ENCODE measurements around the gene VDR.

Gene VDR

GRCh38 chr12:47930634-47931033 is 25.8 kb upstream of the VDR start:
- no peak for DNase-seq

GRCh38 chr12:47927346-47927745 is 22.6 kb upstream of the VDR start:
- no peak for DNase-seq

- DNase-seq = no peak
Observed at GRCh38 chr12:47921907-47922306, 17.1 kb upstream of the VDR start.

GRCh38 chr12:47920913-47921312 is 16.1 kb upstream of the VDR start:
- DNase-seq = no peak

- no peak for DNase-seq
Observed at GRCh38 chr12:47913081-47913480, 8.3 kb upstream of the VDR start.

GRCh38 chr12:47912556-47912955 is 7.8 kb upstream of the VDR start:
- no peak for DNase-seq

- no peak for DNase-seq
Observed at GRCh38 chr12:47910981-47911380, 6.2 kb upstream of the VDR start.

- no peak for DNase-seq
Observed at GRCh38 chr12:47910486-47910885, 5.7 kb upstream of the VDR start.

- DNase-seq = no peak
Observed at GRCh38 chr12:47909839-47910465, 5.2 kb upstream of the VDR start.

- no peak for DNase-seq
Observed at GRCh38 chr12:47908738-47909137, 3.9 kb upstream of the VDR start.

- no peak for DNase-seq
Observed at GRCh38 chr12:47907851-47908454, 3.2 kb upstream of the VDR start.

GRCh38 chr12:47903927-47904712 is 674 bp downstream of the VDR start:
- peak; percentile 77 to 81 (median 79) for DNase-seq

GRCh38 chr12:47903151-47903611 is 1.6 kb downstream of the VDR start:
- DNase-seq = peak; percentile 32 to 46 (median 42)

- DNase-seq = no peak
Observed at GRCh38 chr12:47902131-47902639, 2.6 kb downstream of the VDR start.

- DNase-seq = no peak
Observed at GRCh38 chr12:47901718-47902093, 3.1 kb downstream of the VDR start.

- peak; percentile 60 to 72 (median 64) for DNase-seq
Observed at GRCh38 chr12:47901063-47901717, 3.6 kb downstream of the VDR start.

GRCh38 chr12:47900131-47901062 is 4.4 kb downstream of the VDR start:
- DNase-seq = peak; percentile 80 to 85 (median 85)

- no peak for DNase-seq
Observed at GRCh38 chr12:47899466-47899865, 5.3 kb downstream of the VDR start.

- peak in 2 of 3 donors; percentile 18 to 26 for DNase-seq
Observed at GRCh38 chr12:47896633-47897032, 8.2 kb downstream of the VDR start.

GRCh38 chr12:47896022-47896421 is 8.8 kb downstream of the VDR start:
- DNase-seq = no peak

GRCh38 chr12:47894652-47895051 is 10.1 kb downstream of the VDR start:
- no peak for DNase-seq

- no peak for DNase-seq
Observed at GRCh38 chr12:47894068-47894467, 10.7 kb downstream of the VDR start.

Data from suppressor macrophage treated with lipopolysaccharide for 1 hour (primary cell).